ENCODE measurements around the gene PYGO2.
A peak's percentile ranks its signal among the peaks of the same experiment; 100 is the strongest.

The PYGO2 gene

DNA sequence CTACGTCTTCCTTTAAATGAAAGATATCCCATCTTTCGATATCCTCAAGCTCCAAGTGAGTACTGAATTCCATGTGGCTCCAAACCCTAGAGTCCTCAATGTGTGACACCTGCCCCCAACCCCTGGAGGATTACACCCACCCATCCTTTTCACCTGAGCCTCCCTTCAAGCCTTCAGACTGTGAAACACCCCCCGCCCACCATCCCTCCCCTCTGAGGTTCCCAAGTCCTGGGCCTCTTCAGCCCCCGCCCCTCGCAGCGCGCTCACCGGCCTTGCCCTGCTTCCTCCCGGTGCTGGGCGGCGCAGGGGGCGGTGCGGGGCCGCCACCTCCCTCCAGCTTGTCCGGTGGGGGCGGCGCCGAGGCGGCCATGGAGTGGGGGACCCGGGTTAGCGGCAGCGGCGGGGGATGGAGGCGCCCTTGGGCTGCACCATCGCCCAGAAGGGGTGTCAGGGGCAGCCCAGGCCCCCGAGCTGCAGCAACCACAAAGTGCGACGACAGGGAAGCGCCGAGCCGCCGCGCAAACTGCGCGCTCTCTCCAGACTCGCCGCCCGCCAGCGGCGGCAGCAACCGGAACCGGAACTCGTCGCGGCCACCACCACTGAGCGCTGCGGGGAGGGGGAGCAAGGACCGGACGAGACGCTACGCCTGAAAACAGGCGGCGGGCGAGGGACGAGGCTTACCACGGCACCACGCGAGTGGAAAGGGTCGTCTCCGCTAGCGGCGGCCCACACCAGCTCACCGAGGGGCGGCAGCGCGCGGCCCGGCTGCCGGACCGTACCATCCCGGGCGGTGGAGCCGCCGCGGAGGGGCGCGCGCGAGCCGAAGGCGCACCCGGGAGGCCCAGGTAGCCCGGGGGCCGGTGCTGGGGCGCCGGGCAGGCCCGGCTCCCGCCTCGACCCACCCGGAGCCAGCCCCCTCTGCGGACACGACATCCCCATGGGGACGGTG lies at the start of gene PYGO2:
Gene PYGO2 (minus strand): TSS at position 576 of the 949 bp plus-strand sequence. CDS start 206 bp downstream, at position 370.
- DNase-seq, result peak; percentile 64

DNA sequence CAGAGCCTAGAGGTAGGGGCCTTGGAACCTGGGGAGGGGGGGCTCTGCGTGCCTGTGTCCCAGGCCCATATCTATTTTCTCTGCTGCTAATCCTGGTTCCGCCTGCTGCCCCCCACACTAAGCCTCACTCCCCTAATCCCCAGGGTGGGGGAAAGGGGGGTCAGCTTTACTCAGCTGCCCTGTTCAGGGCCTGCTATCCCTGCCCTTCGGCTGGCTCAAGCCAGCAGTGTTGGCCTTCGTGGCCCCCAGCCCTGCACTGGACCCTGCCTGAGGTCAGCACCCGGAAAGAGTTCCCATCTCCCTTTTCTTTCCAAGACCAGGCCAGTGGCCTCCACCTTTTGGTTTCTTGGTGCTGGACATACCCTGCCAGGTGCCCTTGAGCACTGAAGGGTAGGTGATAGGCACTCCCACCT lies 49.4 kb upstream of the PYGO2 start:
- DNase-seq, result no peak

DNA sequence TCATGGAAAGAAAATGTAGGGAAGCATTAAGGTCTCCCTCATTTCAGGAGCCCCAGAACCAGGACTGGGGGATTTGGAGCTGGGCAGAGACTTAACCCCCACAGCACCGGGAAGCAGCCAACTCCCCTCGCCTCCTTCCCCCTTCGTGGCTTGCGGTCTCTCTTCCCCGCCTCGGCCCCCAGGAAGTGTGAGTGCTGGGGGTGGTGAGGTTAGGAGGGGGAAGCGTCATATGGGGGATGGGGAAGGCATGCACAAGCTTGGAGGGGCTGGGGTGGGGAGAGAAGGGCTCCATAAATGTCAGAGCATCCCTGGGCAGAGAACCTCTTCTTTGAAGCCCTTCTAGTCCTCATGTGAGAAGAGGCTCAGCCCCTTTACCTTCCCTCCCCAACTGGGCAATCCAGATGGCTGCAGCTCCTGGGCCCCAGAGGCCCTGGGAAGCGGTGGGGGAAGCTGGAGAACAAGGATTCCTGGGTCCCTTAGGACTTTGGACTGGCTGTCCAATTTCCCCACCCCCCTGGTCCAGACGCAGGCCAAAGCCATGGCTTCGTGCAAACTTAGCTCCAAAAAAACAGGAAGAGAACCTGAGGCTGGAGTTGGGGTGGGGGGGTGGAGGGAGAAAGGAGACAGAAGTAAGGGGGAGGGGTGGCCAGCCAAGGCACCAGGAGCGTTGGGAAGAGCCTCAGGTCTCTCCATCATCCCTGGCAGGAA lies 48.8 kb upstream of the PYGO2 start:
- no peak for DNase-seq

DNA sequence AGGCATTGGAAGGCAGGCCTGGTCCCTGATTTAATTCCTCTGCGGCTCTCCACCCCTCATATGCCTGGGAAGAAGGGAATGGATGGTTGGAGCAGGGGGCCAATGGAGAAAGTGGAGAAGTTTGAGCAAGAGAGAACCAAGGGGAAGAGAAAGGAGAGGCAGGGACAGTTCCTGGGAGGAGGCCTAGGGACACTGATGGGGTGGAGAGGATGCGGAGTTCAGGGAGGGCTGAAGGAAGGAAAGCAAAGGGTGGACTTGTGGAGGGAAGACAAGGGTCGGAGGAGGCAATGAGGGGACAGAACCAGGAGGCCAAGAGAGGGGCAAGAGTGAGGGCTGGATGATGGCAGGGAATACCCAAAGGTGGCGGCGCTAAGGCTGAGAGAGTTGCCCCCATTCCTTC lies 48.2 kb upstream of the PYGO2 start:
- no peak for DNase-seq

DNA sequence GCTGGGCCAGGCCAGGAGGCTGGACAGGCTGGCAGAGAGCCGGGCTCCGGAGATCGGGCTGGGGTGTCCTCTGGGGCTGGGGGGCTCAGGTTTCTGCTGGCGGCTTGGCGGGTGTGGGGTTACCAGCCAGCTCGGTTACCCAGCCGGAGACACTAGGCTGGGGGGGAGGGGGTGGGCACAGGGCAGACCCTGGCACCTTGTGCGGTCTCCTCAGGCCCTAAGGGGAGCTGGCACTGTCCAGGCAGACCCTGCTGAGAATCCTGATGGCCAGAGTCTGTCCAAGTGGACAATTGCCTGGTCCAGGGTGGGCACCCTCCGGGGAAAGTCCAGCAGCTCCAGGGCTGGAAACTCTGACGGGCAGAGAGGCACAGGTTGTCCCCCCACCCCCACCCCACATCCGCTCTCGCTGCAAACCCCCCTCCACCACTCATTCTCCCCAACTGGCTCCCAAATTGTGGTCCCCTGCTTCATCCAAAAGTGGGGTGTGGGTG lies 47.7 kb upstream of the PYGO2 start:
- DNase-seq, result no peak

DNA sequence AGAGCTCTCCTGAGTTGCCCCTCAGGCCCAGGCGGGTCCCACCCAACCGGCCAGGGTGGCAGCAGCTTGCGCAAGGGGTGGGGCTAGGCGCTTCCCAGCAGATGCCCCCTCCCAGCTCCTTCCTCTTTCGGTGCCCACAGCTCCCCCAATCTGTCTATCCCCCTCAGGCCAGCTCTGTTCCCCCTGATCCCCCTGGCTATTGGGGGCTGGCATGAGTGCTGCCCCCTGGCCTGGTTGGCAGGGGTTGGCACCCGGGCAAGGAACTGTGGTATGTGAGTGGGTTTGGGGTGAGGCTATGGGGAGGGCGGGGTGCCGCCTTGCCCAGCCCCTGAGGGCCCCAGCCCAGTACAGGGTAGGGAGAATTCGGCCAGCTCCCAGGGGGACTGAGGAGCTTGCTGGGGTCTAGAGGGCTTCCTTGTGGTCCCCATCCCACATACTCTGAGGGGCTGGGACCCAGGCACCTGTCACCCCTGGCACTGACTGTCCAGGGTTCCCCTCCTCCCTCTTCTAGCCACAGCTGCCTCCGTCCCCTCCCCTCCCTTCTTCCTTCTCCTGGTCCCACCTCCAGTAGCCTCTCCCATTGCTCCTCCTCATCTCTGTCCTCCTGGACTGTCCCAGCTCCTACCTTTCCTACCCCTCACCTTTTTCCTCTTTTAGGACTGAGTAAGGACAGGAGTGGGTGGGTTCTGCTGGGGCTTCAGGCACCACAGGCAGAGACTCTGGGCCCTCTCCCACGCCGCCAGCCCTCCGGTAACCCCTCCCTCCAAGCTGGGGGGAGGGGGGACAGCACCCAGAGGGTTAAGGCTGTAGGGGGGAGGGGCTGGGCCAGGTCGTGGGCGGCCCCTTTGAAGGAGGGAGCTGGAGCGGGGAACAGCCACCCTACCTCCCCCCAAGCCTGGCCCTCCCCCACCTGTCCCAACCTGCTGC lies 46.7 kb upstream of the PYGO2 start:
- DNase-seq, result no peak

DNA sequence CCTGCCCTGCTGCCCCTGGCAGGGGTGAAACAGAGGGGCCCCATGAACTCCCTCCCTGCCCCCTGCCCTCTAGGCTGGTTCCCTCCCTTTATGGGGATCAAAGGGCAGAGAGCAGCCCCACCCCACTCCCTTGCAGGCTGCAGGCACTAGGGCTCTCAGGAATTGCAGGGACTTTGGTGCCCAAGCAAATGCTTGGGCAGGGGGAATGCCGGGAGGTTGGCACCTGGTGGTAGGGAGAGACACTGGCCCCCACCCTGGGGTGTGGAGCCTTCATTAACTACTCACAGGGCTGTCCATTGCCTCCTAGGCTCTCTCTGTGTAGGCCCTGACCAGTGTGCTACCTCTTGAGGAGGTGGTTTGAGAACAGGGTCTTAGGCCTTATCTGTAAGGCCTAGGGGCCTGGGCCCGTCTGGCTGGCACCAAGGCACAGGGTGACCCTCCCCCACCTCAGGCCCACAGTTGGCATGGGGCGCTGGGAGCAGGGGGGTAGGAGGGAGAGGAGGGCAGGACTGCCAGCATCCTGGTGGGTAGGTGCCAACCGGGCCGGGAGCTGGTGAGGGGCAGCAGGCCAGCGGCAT lies 45.8 kb upstream of the PYGO2 start:
- no peak for DNase-seq

DNA sequence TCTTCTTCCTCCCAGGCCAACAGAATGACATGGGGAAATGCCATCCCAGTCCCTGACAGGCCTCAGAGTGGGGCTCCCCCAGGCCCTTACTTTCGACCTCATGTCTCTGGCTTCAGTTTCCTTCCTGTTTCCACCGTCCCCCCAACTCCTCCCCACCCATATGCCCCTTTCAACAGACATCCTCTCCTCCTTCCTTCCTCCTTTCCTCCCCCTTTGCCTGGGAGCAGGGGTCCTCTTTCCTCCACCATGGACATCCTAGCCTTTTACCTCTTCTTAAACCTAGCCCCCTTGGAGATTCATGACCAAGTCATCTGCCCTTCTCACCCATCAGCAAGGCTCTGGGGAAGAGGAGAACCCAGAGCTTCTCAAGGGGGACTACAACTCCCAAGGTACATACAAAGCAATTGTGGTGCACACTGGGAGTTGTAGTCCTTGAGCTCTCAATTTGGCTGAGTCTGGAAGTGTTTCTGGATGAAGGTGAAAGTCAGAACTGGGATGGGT lies 45.1 kb upstream of the PYGO2 start:
- peak; percentile 30 for DNase-seq

GRCh38 chr1:155005076-155006011 lies 43.8 kb upstream of the PYGO2 start:
- peak; percentile 51 for DNase-seq

- no peak for DNase-seq
Measured at GRCh38 chr1:155004352-155005075, 42.9 kb upstream of the PYGO2 start.

GRCh38 chr1:155003766-155004351 lies 42.3 kb upstream of the PYGO2 start:
- DNase-seq, result peak; percentile 40

DNA sequence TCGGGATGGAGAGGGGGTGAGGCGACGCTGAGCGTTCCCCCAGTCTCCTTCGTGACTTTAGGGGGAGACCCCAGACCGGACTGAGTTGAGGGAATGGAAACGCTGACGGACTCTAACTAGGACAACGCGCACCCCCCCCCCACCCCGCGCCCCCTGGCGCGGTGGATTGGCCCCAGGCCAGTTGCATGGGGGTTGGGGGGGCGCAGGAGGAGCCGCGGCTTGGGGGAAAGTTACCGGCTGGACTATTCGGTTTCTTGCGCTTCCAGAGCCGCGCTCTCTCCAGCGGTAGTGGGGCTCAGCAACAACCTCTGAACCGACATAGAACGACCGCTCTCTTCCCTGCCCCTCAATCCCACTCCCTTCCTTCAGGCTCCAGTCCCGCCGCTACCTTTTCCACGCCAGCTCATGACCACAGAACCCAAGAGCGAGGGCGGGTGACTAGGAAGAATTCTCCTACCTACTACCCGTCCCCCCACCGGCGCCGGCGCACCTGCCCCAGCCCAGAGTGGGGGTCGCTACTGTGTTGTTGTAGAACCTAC lies 41.7 kb upstream of the PYGO2 start:
- DNase-seq, result peak; percentile 34

- DNase-seq, result peak; percentile 64
Measured at GRCh38 chr1:155002464-155003226, 41.1 kb upstream of the PYGO2 start, which contains the start of gene ZBTB7B. Gene ZBTB7B (plus strand): TSS chr1:155002802. CDS start chr1:155014661, 11,859 bp downstream.

- DNase-seq, result peak; percentile 99
Measured at GRCh38 chr1:155001675-155002463, 40.3 kb upstream of the PYGO2 start.

GRCh38 chr1:155001425-155001674 lies 39.8 kb upstream of the PYGO2 start:
- DNase-seq, result no peak

GRCh38 chr1:155000726-155001424 lies 39.3 kb upstream of the PYGO2 start:
- peak; percentile 87 for DNase-seq

DNA sequence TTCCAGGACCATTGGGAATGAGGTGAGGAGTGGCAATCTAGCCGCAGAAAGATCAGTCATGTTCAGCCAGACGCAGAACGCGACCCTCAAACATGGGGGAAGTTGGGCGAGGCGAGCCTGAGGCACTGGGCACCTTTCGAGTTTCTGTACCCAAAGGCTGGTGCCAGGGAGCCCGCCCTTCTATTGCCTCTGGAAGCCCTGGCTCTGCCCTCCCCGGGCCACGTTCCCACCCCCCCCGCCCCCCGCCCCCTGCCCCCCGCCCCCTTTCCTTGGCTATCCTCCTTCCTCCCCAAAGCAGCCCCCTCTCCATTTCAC lies 38.8 kb upstream of the PYGO2 start:
- DNase-seq, result no peak
